GM12892 (cell line): ENCODE measurements around the gene PCSK9.

Experiments used
- POLR2A ChIP-seq: IDR thresholded peaks from 2 replicates; pipeline ENCODE4 v1.6.1; 2011; ENCODE audit warnings: low read depth, low read length, control low read depth
- POLR2AphosphoS5 ChIP-seq: IDR thresholded peaks from 2 replicates; pipeline ENCODE4 v1.6.1; 2011; ENCODE audit warnings: low read depth, low read length, control low read depth

DNA sequence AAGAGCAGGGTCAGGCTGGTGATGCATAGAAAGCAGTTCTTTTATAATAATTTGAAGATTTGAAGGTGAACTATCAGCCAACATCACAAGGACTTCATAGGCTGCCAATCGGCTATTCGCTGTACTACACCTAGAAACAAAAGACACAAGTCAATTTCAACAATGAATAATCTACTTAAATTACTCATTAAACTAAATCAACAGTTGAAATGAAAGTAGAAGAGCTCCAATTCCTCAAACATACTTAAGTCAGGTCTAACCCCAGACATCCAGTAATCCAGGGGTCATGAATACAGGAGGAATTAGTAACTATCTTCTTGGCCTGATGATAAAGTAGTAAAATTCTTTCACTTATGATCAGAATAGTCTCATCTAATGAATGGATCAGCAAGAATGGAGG lies 64.5 kb downstream of the PCSK9 start:
- no peak for TF ChIP-seq POLR2AphosphoS5
- TF ChIP-seq POLR2A = no peak
